GM23248 (cell line): ENCODE data around the gene MYO16. TPM values are rescaled to one million over a fixed set of nuclear protein-coding genes. Genes with fewer than 3 reads are reported as not detected.

ENCODE experiments used
- DNase-seq: peaks from one replicate; pipeline ENCODE4 v3.0.0-alpha.2; 2015
- H2AFZ ChIP-seq: fragments of 200-600 bp; sonication (generic); 2 replicates; pipeline ENCODE4 v1.6.1; 2016; ENCODE audit warnings: antibody characterized with exemption
- H3F3A ChIP-seq: fragments of 200-600 bp; sonication (generic); 2 replicates; pipeline ENCODE4 v1.6.1; 2016; ENCODE audit warnings: mild to moderate bottlenecking, antibody characterized with exemption, mixed run types; ENCODE audit not compliant: insufficient read depth
- H3K27ac ChIP-seq: fragments of 200-600 bp; sonication (generic); 2 replicates; pipeline ENCODE4 v1.5.1; 2016; ENCODE audit warnings: mild to moderate bottlenecking
- H3K27me3 ChIP-seq: fragments of 200-600 bp; sonication (generic); replicated peaks from 2 replicates; pipeline ENCODE4 v1.6.1; 2016; ENCODE audit warnings: mild to moderate bottlenecking; ENCODE audit not compliant: insufficient read depth
- H3K36me3 ChIP-seq: fragments of 200-600 bp; sonication (generic); 2 replicates; pipeline ENCODE4 v1.6.1; 2016; ENCODE audit warnings: low read depth, mild to moderate bottlenecking
- H3K4me1 ChIP-seq: fragments of 200-600 bp; sonication (generic); 2 replicates; pipeline ENCODE4 v1.6.1; 2016; ENCODE audit warnings: mild to moderate bottlenecking; ENCODE audit not compliant: insufficient read depth
- H3K4me2 ChIP-seq: fragments of 200-600 bp; sonication (generic); one replicate; pipeline ENCODE4 v1.6.1; 2016; ENCODE audit warnings: mild to moderate bottlenecking; ENCODE audit not compliant: unreplicated experiment
- H3K4me3 ChIP-seq: fragments of 200-600 bp; sonication (generic); 2 replicates; pipeline ENCODE4 v1.5.1; 2016; ENCODE audit warnings: mild to moderate bottlenecking
- H3K79me2 ChIP-seq: fragments of 200-600 bp; sonication (generic); 2 replicates; pipeline ENCODE4 v1.6.1; 2016; ENCODE audit warnings: mild to moderate bottlenecking; ENCODE audit not compliant: insufficient read depth
- H3K9ac ChIP-seq: fragments of 200-600 bp; sonication (generic); 2 replicates; pipeline ENCODE4 v1.6.1; 2016; ENCODE audit warnings: mild to moderate bottlenecking
- H3K9me2 ChIP-seq: fragments of 200-600 bp; sonication (generic); 2 replicates; pipeline ENCODE4 v1.6.1; 2016; ENCODE audit warnings: mixed run types, mild to moderate bottlenecking, moderate library complexity; ENCODE audit not compliant: insufficient read depth
- H3K9me3 ChIP-seq: fragments of 200-600 bp; sonication (generic); one replicate; pipeline ENCODE4 v1.6.1; 2017; ENCODE audit warnings: low read depth
- H4K20me1 ChIP-seq: fragments of 200-600 bp; sonication (generic); 2 replicates; pipeline ENCODE4 v1.6.0; 2016; ENCODE audit not compliant: insufficient read depth
- EZH2 ChIP-seq: fragments of 200-600 bp; sonication (generic); IDR thresholded peaks from 2 replicates; pipeline ENCODE4 v1.6.1; 2018; ENCODE audit warnings: antibody characterized with exemption, mild to moderate bottlenecking; ENCODE audit not compliant: insufficient read depth, poor library complexity, severe bottlenecking
- EZH2phosphoT487 ChIP-seq: fragments of 200-600 bp; sonication (generic); IDR thresholded peaks from 2 replicates; pipeline ENCODE4 v1.6.1; 2018; ENCODE audit warnings: antibody characterized with exemption, moderate library complexity, mild to moderate bottlenecking, low read depth; ENCODE audit not compliant: insufficient read depth
- WGBS, 2 experiments: methylation state at CpG; one replicate each; pipeline ENCODE4 v1.1.6; 2015 to 2017; ENCODE audit warnings: low lambda C conversion rate in 2 of 2, low coverage in 1 of 2; ENCODE audit errors: missing lambda C conversion rate in 2 of 2; 5-methylcytosine and 5-hydroxymethylcytosine counted together
- in situ Hi-C: fragments of 300-500 bp; cut with MboI; formaldehyde crosslinking; loops from 2 replicates; pipeline ENCODE4 v1.15.0; 2020
- polyA plus RNA-seq: library from polyadenylated mRNA; unstranded; fragments of >200 nt; fragmentation: Nextera tagmentation; extraction: Ambion mirVana; gene quantifications from 2 replicates; pipeline ENCODE4 v1.2.1, GENCODE V29; 2016
- total RNA-seq: library from RNA; depleted of rRNA; stranded (reverse); fragments of >200 nt; shearing (Covaris generic); gene quantifications from 2 replicates; pipeline ENCODE4 v1.2.3, GENCODE V29; 2014

Gene MYO16
- total and polyA plus RNA-seq, 2 experiments from 2014 or later, result not detected

- Histone ChIP-seq H3K4me3 (no peak overlapping the region), H4K20me1 (no peaks in the 10 kb centered on the region), H3K27ac (no peak overlapping the region), H3K9me2 (no peaks in the 10 kb centered on the region), H2AFZ (no peak overlapping the region), H3K36me3 (no peaks in the 10 kb centered on the region), H3K4me2 (no peak overlapping the region), H3F3A (no peaks in the 10 kb centered on the region), H3K9me3 (no peaks in the 10 kb centered on the region), H3K27me3 (peaks cover 29% of the 10 kb centered on the region), H3K4me1 (no peaks in the 10 kb centered on the region), H3K9ac (no peak overlapping the region), H3K79me2 (no peaks in the 10 kb centered on the region)
- TF ChIP-seq EZH2, result no peak
- no peak for TF ChIP-seq EZH2phosphoT487
- 66% methylated on average over 6 of the region's 6 CpGs for WGBS, 2 experiments
- DNase-seq, result no peak
- in situ Hi-C loops, result no loop called here
Measured at GRCh38 chr13:109128121-109128520, 498.7 kb downstream of the MYO16 start.

GRCh38 chr13:109130093-109130835 is 500.9 kb downstream of the MYO16 start:
- Histone ChIP-seq H3K27ac (no peak overlapping the region), H3K27me3 (peaks cover 44% of the 10 kb centered on the region), H3K9ac (no peak overlapping the region), H3K36me3 (no peaks in the 10 kb centered on the region), H4K20me1 (no peaks in the 10 kb centered on the region), H3K9me2 (no peaks in the 10 kb centered on the region), H3F3A (no peaks in the 10 kb centered on the region), H3K4me3 (no peak overlapping the region), H2AFZ (no peak overlapping the region), H3K79me2 (no peaks in the 10 kb centered on the region), H3K9me3 (no peaks in the 10 kb centered on the region), H3K4me1 (no peaks in the 10 kb centered on the region), H3K4me2 (no peak overlapping the region)
- in situ Hi-C loops, result no loop called here
- WGBS, 2 experiments, result 61 to 71% methylated on average over 6 of the region's 6 CpGs
- TF ChIP-seq EZH2phosphoT487 (no peak), EZH2 (no peak)
- DNase-seq, result no peak

- peak; percentile 48 for DNase-seq
- TF ChIP-seq EZH2, result no peak
- no peak for TF ChIP-seq EZH2phosphoT487
- no peaks in the 10 kb centered on the region for H3K9me3 ChIP-seq
- in situ Hi-C loops, result no loop called here
- WGBS, 2 experiments, result 24 to 26% methylated on average over 10 of the region's 10 CpGs
- no peaks in the 10 kb centered on the region for H3F3A ChIP-seq
- H3K36me3 ChIP-seq, result no peaks in the 10 kb centered on the region
- no peaks in the 10 kb centered on the region for H3K4me1 ChIP-seq
- no peak overlapping the region for H3K4me2 ChIP-seq
- no peak overlapping the region for H2AFZ ChIP-seq
- H3K4me3 ChIP-seq, result no peak overlapping the region
- no peaks in the 10 kb centered on the region for H4K20me1 ChIP-seq
- H3K79me2 ChIP-seq, result no peaks in the 10 kb centered on the region
- H3K27me3 ChIP-seq, result peaks cover 31% of the 10 kb centered on the region; the same call in 1 of the 2 replicates
- no peak overlapping the region for H3K27ac ChIP-seq
- no peak overlapping the region for H3K9ac ChIP-seq
- no peaks in the 10 kb centered on the region for H3K9me2 ChIP-seq
Measured at GRCh38 chr13:109131698-109132257, 502.4 kb downstream of the MYO16 start.

- no peaks in the 10 kb centered on the region for H3K36me3 ChIP-seq
- no peaks in the 10 kb centered on the region for H3K9me3 ChIP-seq
- 79 to 89% methylated on average over 6 of the region's 6 CpGs for WGBS, 2 experiments
- H3K4me1 ChIP-seq, result no peaks in the 10 kb centered on the region
- H3K79me2 ChIP-seq, result no peaks in the 10 kb centered on the region
- H4K20me1 ChIP-seq, result no peaks in the 10 kb centered on the region
- H3K27ac ChIP-seq, result no peak overlapping the region
- H3F3A ChIP-seq, result no peaks in the 10 kb centered on the region
- in situ Hi-C loops, result no loop called here
- TF ChIP-seq EZH2, result no peak
- TF ChIP-seq EZH2phosphoT487, result no peak
- no peak for DNase-seq
- H3K9ac ChIP-seq, result no peak overlapping the region
- H3K27me3 ChIP-seq, result peaks cover 32% of the 10 kb centered on the region; the same call in 1 of the 2 replicates
- H2AFZ ChIP-seq, result no peak overlapping the region
- H3K4me2 ChIP-seq, result no peak overlapping the region
- no peaks in the 10 kb centered on the region for H3K9me2 ChIP-seq
- H3K4me3 ChIP-seq, result no peak overlapping the region
Measured at GRCh38 chr13:109135018-109135417, 505.6 kb downstream of the MYO16 start.
